ENCODE data around the gene C1QC. TPM values are rescaled to one million over a fixed set of nuclear protein-coding genes. Genes with fewer than 3 reads are reported as not detected.

Gene C1QC
- total RNA-seq, 1 experiment from 2014 or later = not detected

Small RNA genes within 50 kb of the gene (small RNA-seq; reads per million reads assigned to genes)
- gene MIR6127 = not detected

Other genes starting within 250 kb of the C1QC start
- gene ZBTB40, start 191.8 kb upstream of the C1QC start, total RNA-seq (2014; rRNA removed; shearing (Covaris generic); ENCODE audit: low replicate concordance) = 11.1 and 15.3 TPM in 2 replicates
- not detected in 2 replicates for gene EPHA8, start 80.1 kb upstream of the C1QC start, total RNA-seq (2014; rRNA removed; shearing (Covaris generic); ENCODE audit: low replicate concordance)
- not detected in 2 replicates for gene C1QA, start 7.0 kb upstream of the C1QC start, total RNA-seq (2014; rRNA removed; shearing (Covaris generic); ENCODE audit: low replicate concordance)
- not detected in 2 replicates for gene C1QB, start 9.6 kb downstream of the C1QC start, total RNA-seq (2014; rRNA removed; shearing (Covaris generic); ENCODE audit: low replicate concordance)
- gene EPHB2, start 67.2 kb downstream of the C1QC start, total RNA-seq (2014; rRNA removed; shearing (Covaris generic); ENCODE audit: low replicate concordance) = 0.45 and 2.5 TPM in 2 replicates